Left ventricle myocardium superior (tissue), 1 donor: ENCODE results near the gene TOMM40L. TPM values are rescaled to one million over a fixed set of nuclear protein-coding genes. Genes with fewer than 3 reads are reported as not detected.

ENCODE experiments used
- ATAC-seq: fragments of 200-7000 bp; cut with Tn5 transposase; one replicate; pipeline ENCODE4 v1.9.1; 2020; ENCODE audit warnings: mild to moderate bottlenecking, moderate library complexity
- DNase-seq: peaks from one replicate; pipeline ENCODE4 v3.0.0-alpha.2; 2020
- intact Hi-C: fragments of 100-400 bp; cut with micrococcal nuclease; formaldehyde crosslinking; loops from one replicate; pipeline ENCODE4 v1.11.0; 2022
- total RNA-seq: library from RNA; stranded (reverse); fragmentation: NEBNext Ultra II Directional; extraction: Animal tissue kit (Norgen Biotek cat#: 25700); gene quantifications from one replicate; pipeline ENCODE4 v1.2.1, GENCODE V29; 2021
- donor health status: DM: no; HTN: yes; CAD: no; lungs with severe emphysema.

TOMM40L gene
- total RNA-seq, 1 donor from 2014 or later: 41.8 TPM

DNA sequence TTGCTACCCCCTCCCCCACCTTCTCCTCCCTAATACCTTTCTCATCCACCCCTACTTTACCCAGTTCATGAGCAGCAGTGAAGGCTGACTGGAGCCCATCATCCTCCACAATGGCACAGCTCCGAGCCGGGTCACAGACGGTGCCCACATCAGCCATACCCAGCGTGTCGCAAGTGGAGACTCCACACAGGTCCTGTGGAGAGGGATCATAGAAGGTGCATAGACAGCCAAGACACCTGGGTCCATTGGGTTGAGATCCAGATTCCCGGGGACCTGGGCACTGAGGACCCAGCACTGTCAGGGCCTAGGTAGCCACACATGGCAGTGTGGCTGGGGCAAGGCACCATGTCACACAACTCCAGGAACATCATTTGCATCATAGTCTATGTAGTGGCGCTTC is 29.7 kb upstream of the TOMM40L start:
- intact Hi-C loops: no loop called here
- DNase-seq (no peak), ATAC-seq (no peak)

- intact Hi-C loops: no loop called here
- ATAC-seq (peak; percentile 4), DNase-seq (peak; percentile 69)
Measured at GRCh38 chr1:161196521-161197451, 29.1 kb upstream of the TOMM40L start.

DNA sequence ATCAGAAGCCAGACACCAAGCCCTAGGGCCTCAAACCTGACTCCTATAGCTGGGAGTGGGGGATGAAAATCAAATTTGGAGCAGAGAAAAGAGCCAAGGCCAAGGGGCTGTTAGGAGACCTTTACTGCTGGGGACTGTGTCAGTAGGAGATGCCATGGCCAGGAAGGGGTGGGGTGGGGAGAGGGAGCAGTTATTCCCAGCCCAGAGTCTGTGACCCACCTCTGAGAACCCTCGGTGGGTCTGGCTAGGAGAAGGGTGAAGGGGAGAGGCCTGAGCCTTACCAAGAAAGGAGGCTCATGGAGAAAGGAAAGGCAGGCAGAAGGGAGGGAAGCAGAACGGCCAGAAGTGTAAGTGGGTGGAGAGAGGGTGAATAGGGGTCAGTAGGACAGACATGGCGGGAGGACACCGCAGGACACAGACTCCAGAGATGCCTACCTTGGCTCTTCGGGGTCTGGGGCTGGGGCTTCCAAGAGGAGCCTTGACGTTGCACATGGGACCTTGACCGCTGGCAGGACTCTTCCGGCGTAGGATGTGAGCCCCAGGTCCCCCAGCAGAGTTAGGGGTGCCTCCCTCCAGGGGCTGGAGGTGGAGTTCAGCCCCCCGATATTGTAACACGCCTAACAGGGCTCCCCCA is 28.2 kb upstream of the TOMM40L start:
- intact Hi-C loops: no loop called here
- ATAC-seq: no peak

GRCh38 chr1:161198194-161198896 is 27.5 kb upstream of the TOMM40L start:
- DNase-seq: peak; percentile 59
- ATAC-seq: peak; percentile 0
- intact Hi-C loops: no loop called here

More for the DNA sequence above, 28.2 kb upstream of the TOMM40L start:
- DNase-seq: no peak

DNA sequence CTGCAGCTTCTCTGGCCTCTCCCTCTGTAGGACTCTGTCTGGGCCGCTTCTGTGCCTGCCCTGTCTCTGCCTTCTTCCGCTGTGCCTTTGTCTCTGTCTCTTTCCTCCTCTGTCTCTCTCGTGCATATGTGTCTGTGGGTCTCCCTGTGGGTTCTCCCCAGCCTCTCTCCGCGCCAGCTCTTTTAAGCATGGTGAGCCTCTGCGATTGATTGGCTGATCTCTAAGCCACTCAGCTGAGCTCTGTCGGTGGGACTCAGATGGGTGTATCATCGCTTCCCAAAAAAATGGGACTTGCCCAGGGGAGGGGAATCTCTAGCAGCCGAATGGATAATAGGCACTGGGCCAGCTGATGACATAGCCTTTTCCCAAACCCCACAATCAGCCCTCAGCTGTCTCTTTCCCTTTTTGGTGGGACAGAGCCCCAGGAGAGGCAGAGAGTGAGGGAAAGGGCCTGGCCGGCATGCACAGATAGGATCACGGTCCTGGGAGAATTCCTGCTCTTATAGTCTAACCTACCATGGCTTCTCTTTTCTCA is 26.9 kb upstream of the TOMM40L start, which contains the start of gene ADAMTS4:
Gene ADAMTS4, minus strand, starts transcription at position 158 of the 535 bp plus-strand sequence. CDS start 427 bp downstream, outside the sequence.
- intact Hi-C loops: no loop called here
- DNase-seq: peak; percentile 69
- ATAC-seq: peak; percentile 35

DNA sequence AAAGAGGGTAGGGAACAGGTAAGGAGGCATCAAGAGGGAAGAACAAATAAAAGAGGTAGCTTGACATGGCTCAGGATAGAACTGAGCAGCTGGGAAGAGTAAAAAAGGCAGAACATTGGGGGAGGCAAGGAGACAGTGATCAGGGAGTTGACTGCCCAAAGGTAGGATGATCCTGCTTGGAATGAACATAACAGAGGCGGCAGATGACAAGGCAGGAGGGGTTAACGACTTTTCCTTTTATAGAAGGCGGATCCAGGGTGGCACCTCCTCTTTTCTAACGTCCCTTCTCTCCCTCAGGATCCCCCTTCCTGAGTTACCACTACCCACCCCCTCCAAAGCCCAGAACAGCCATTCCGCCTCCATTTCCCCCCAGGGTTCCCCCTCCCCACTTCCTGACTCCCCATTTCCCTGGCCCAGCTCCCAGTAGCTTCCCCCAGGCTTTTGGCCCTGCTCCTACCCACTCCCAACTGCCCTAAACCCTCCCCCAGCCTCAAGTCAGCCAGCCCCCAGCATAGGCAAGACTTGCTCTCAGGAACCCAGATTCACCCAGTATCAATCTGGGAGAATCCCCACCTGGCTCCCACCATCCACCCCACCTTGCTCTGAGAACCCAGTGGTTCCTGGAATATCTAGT is 26.2 kb upstream of the TOMM40L start:
- ATAC-seq (no peak), DNase-seq (no peak)
- intact Hi-C loops: loop anchor here (2.0 kb wide), 1 partner anchor 15 kb away; no protein-coding TSS in a partner anchor

- intact Hi-C loops: loop anchor here (2.0 kb wide), 1 partner anchor 16 kb away; no protein-coding TSS in a partner anchor
- ATAC-seq (no peak), DNase-seq (no peak)
Measured at GRCh38 chr1:161200421-161200991, 25.4 kb upstream of the TOMM40L start.

DNA sequence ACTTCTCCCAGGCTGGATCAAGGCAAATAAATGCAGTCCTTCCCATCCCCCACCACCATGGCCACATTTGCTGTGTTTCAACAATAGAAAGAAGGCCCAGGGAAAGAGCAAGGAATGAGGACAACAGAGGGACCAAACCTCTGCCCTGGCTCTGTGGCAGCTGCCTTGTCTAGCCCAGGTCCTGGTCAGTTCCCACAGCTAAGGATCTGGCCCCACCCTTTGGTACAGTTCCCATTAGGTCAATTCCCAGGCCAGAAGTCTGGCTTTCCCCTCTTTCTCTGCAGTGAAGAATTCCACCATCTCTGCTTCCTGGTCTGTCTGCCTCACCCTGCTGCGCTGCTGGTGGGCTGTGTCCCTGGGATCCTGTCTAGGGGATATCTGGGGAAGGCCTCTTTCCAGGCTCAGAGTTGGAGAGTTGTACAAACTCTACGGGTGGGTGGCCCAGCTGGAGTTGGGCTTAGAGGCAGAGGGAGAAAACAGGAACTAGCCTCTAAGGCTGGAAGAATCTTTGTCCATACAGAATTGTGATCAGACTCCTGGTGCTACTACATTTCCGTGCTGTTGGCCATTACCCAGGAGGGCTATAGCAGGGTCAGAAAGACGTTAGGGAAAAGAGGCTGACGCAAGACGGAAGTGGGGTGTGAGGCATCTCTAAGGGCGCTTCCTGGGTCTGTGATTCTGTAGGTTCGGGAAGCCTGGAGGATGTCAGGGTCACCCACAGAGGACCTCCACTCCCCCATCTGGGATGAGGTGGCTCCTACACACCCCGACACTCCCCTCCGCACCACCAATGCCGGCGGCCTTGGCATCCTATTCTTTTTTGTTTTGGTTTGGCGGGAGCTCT is 24.6 kb upstream of the TOMM40L start:
- ATAC-seq: peak; percentile 52
- intact Hi-C loops: loop anchor here (2.0 kb wide), 1 partner anchor 16 kb away; no protein-coding TSS in a partner anchor
- peak; percentile 58 for DNase-seq

DNA sequence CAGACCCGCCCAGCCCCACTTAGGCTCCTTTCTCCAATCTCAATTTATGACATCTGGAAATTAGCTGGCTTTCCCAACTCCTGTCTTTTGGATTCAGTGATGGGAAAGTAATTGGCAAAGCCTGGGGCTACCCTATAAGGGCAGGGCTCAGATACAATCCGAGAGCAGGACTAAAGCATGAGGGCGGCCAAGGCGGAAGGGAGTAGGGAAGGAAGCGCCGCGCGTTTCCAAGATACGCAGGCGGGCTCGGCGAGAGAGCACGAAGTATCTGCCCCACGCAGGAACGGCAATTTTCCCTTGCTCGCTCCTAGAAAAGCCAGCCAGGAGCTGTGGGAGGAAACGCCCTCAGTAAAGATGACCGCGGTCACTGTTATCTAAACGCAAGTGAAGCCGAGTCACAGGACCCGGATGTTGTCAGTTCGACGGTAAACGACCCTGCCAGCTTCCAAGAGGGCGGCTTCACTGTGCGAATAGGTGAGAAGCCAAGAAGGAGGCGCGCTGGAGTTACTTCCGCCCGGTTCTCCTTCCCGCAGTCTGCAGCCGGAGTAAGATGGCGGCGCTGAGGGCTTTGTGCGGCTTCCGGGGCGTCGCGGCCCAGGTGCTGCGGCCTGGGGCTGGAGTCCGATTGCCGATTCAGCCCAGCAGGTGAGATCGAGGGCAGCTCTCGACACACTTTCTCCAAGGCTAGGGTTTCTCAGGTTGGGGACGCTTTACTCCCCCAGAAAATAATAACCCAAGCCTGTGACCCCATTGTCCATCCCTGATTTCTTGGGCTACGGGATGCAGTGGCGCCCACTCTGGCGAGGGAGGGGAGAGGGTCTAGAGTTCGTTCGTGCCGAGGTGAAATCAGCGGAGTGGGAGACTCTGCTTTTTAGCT is 23.8 kb upstream of the TOMM40L start, which contains the start of gene NDUFS2:
Gene NDUFS2, plus strand, starts transcription at position 532 of the 877 bp plus-strand sequence. Its CDS starts 19 bp downstream, at position 551.
- peak; percentile 84 for ATAC-seq
- intact Hi-C loops: loop anchor here (2.0 kb wide), 1 partner anchor 17 kb away; no protein-coding TSS in a partner anchor
- peak; percentile 97 for DNase-seq

DNA sequence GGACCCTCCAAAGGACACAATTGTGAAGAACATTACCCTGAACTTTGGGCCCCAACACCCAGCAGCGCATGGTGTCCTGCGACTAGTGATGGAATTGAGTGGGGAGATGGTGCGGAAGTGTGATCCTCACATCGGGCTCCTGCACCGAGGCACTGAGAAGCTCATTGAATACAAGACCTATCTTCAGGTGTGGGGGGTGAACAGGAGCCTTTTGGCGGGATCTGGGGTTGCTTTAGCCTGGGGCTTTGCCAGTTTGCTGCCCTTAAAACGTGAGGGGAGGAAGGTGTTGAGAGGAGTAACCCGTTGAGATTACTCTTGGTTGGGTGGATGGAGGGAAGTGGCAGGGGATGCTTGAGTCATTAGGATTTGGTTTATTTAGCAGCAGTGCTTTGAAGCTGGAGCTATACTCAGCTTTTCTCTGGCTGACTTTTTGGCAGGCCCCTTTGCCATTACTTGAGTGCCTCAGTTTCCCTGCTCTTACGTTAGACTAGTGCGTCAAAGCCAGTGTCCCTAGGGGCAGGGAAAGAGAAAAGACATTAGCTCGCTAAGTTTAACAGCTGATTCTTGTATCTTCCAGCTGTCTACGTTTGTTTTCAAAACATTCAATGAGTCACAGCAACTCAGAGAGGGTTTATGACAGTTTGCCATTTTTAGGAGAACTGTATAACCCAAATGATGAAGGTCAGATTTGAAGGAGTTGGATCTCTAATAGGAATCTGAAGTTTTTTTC is 19.3 kb upstream of the TOMM40L start:
- ATAC-seq (peak; percentile 38), DNase-seq (no peak)
- intact Hi-C loops: no loop called here

DNA sequence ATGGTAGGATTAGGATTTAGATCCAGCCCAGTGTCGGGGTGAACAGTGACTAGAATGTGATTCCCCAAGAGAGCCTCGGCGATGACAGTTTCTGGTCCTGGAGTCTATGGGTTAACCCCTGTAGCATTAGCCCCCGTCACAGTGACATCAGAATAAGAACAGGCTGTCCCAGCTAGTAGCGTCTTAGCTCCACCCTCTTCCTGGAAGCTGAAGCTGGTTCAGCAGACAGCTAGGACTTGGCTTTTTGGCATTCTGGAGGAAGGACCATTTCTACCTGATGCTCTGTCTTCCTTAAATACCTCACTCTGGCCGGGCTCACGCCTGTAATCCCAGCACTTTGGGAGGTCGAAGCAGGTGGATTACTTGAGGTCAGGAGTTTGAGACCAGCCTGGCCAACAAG is 18.7 kb upstream of the TOMM40L start:
- intact Hi-C loops: no loop called here
- ATAC-seq: peak; percentile 82
- DNase-seq: peak; percentile 46

DNA sequence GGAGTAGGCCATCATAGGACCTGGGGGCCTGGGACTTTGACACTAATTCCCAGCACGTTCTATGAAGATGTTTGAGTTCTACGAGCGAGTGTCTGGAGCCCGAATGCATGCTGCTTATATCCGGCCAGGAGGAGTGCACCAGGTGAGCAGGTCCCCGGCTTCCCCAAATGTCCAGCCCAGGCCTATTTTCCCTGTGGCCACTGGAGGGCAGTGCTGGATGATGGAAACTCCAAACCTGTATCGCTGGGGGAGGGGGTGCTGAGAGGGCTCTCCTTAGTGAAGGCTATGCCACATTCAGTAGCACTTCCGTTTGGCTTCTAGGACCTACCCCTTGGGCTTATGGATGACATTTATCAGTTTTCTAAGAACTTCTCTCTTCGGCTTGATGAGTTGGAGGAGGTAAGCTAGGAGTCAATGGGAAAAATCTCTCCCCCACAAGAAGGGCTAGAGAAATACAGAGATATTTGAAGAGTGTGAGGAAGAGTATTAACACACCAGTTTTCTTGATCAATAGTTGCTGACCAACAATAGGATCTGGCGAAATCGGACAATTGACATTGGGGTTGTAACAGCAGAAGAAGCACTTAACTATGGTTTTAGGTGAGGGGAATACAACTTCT is 16.0 kb upstream of the TOMM40L start:
- ATAC-seq (peak; percentile 60), DNase-seq (peak; percentile 75)
- intact Hi-C loops: no loop called here

DNA sequence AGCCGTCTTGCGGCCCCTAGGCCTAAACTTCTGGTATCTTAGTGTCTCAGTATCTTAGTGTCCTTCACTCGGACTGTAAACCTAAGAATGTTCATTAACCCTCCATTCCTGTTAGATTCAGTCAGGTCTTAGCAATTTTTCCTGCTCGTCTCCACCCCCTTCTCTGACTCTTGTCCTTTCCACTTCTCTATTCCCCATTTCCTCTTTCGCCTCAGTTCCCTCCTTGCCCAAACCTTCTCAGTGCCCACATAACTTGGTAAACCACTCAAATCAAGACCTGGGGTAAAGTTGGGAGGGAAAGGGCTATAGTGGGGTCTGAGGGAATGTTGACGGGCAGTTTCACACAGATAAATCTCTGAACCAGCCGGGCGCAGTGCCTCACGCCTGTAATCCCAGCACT is 11.5 kb upstream of the TOMM40L start:
- intact Hi-C loops: no loop called here
- ATAC-seq (peak; percentile 20), DNase-seq (no peak)

DNA sequence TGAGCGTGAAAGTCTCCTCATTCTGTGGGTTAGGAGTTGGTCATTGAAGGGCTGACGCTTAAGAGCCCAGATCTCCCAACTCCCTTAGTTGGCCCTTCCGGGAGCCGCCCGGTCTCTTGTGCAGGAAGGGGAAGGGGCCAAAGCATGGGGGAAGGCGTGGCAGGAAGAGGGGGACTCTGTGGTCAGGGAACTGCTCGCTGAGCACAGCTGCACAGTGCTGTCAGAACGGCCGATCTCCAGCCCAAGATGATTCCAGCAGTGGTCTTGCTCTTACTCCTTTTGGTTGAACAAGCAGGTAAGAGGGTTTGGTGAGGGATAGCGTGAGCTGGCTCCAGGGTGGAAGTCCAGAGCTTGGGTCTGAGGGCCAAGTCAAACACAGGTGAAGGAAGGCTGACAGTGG is 10.8 kb upstream of the TOMM40L start, which contains the start of gene FCER1G:
Gene FCER1G, plus strand, starts transcription at position 220 of the 400 bp plus-strand sequence. Its CDS starts 27 bp downstream, at position 247.
- ATAC-seq: peak; percentile 69
- intact Hi-C loops: no loop called here

More for the DNA sequence above, 10.8 kb upstream of the TOMM40L start, which contains the start of gene FCER1G:
- DNase-seq: peak; percentile 69
